ENCODE measurements around the gene CFAP20DC. TPM values are rescaled to one million over a fixed set of nuclear protein-coding genes. Genes with fewer than 3 reads are reported as not detected.

The CFAP20DC gene
- total and polyA plus RNA-seq, 11 donors = 0.07 to 0.27 (median 0.11) TPM; not detected in 5

DNA sequence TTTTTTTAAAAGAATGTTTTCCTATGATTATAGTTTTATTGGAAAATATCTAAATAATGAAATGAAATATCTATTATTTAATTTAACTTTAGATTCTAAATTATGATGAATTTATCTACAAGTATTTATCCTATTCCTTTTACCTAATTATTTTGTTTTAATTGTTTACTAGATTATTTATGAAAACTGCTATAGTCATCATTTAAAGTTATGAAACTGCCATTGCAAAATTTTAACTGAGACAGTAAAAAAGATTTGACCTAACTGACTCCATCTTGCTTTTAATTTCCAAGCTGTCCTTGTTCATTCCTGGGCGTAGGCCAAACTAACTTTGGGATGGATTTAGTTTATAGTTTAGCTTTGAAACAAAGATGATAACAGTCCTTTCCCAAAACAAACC is 357.3 kb downstream of the CFAP20DC start:
- no peak for TF ChIP-seq POLR2A (IDR thresholded peaks at IDR 0.05)
- TF ChIP-seq, protein P1, sequence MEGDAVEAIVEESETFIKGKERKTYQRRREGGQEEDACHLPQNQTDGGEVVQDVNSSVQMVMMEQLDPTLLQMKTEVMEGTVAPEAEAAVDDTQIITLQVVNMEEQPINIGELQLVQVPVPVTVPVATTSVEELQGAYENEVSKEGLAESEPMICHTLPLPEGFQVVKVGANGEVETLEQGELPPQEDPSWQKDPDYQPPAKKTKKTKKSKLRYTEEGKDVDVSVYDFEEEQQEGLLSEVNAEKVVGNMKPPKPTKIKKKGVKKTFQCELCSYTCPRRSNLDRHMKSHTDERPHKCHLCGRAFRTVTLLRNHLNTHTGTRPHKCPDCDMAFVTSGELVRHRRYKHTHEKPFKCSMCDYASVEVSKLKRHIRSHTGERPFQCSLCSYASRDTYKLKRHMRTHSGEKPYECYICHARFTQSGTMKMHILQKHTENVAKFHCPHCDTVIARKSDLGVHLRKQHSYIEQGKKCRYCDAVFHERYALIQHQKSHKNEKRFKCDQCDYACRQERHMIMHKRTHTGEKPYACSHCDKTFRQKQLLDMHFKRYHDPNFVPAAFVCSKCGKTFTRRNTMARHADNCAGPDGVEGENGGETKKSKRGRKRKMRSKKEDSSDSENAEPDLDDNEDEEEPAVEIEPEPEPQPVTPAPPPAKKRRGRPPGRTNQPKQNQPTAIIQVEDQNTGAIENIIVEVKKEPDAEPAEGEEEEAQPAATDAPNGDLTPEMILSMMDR (IDR thresholded peaks at IDR 0.05) = no peak
- Histone ChIP-seq H3K4me1 (no peaks in the 10 kb centered on the region), H3K36me3 (no peaks in the 10 kb centered on the region), H3K27ac (no peak overlapping the region), H3K27me3 (peaks cover 0 to 6% (median 0%) of the 10 kb centered on the region in 9 donors), H3K9me3 (peaks cover 0 to 30% (median 12%) of the 10 kb centered on the region in 12 donors), H3K4me3 (no peak overlapping the region)
- ATAC-seq = no peak
- intact Hi-C loops (cut with DNase I) = no loop called here
- no peak for DNase-seq
- WGBS, 4 donors = 88 to 92% (median 91%) methylated on average over 1 of the region's 1 CpG
